NCI-H2171 (cell line): ENCODE measurements around the gene OSBPL2.

Source experiments
- DNase-seq: peaks from one replicate; lab custom pipeline; 2025; lab: John Stamatoyannopoulos, UW

Gene OSBPL2

GRCh38 chr20:62258499-62259293 is 20.4 kb downstream of the OSBPL2 start:
- DNase-seq, result no peak

GRCh38 chr20:62259294-62259565 is 20.9 kb downstream of the OSBPL2 start:
- DNase-seq, result no peak

GRCh38 chr20:62262064-62262463 is 23.7 kb downstream of the OSBPL2 start:
- no peak for DNase-seq

- no peak for DNase-seq
Measured at GRCh38 chr20:62263396-62263795, 25.1 kb downstream of the OSBPL2 start.

- no peak for DNase-seq
Measured at GRCh38 chr20:62265365-62265764, 27.0 kb downstream of the OSBPL2 start.

- DNase-seq, result no peak
Measured at GRCh38 chr20:62266340-62266739, 28.0 kb downstream of the OSBPL2 start.

GRCh38 chr20:62266851-62267250 is 28.5 kb downstream of the OSBPL2 start:
- DNase-seq, result no peak

GRCh38 chr20:62267543-62267942 is 29.2 kb downstream of the OSBPL2 start:
- DNase-seq, result no peak

- DNase-seq, result no peak
Measured at GRCh38 chr20:62268228-62268900, 30.0 kb downstream of the OSBPL2 start.

- no peak for DNase-seq
Measured at GRCh38 chr20:62269378-62269777, 31.1 kb downstream of the OSBPL2 start.

- no peak for DNase-seq
Measured at GRCh38 chr20:62269871-62270270, 31.6 kb downstream of the OSBPL2 start.

GRCh38 chr20:62272200-62272599 is 33.9 kb downstream of the OSBPL2 start:
- DNase-seq, result no peak

- DNase-seq, result no peak
Measured at GRCh38 chr20:62273416-62273815, 35.1 kb downstream of the OSBPL2 start.

- DNase-seq, result no peak
Measured at GRCh38 chr20:62274332-62274950, 36.1 kb downstream of the OSBPL2 start.

GRCh38 chr20:62275219-62275618 is 36.9 kb downstream of the OSBPL2 start:
- no peak for DNase-seq

- DNase-seq, result no peak
Measured at GRCh38 chr20:62276439-62276838, 38.1 kb downstream of the OSBPL2 start.

- no peak for DNase-seq
Measured at GRCh38 chr20:62277253-62277652, 38.9 kb downstream of the OSBPL2 start.

- no peak for DNase-seq
Measured at GRCh38 chr20:62280303-62280702, 42.0 kb downstream of the OSBPL2 start.

GRCh38 chr20:62281161-62281933 is 43.0 kb downstream of the OSBPL2 start:
- DNase-seq, result no peak

GRCh38 chr20:62282103-62282502 is 43.8 kb downstream of the OSBPL2 start:
- no peak for DNase-seq

GRCh38 chr20:62282877-62283503 is 44.7 kb downstream of the OSBPL2 start:
- DNase-seq, result no peak

- no peak for DNase-seq
Measured at GRCh38 chr20:62284448-62284847, 46.1 kb downstream of the OSBPL2 start.
